Medulla oblongata (tissue), 1 donor: ENCODE data around the gene PDE4DIP.
"Not testable (repeated sequence)": the region's sequence is repeated elsewhere in the genome, so short reads cannot be mapped to it uniquely, and the experiment has no call there.

Experiments used
- DNase-seq: peaks from one replicate; pipeline ENCODE4 v3.0.0-alpha.2; 2015; ENCODE audit errors: extremely low spot score

Gene PDE4DIP

GRCh38 chr1:148975453-148975852, 131.2 kb downstream of the PDE4DIP start:
- not testable (repeated sequence) for DNase-seq

GRCh38 chr1:148975866-148976537, 131.8 kb downstream of the PDE4DIP start:
- DNase-seq = not testable (repeated sequence)

GRCh38 chr1:148977785-148978184, 133.6 kb downstream of the PDE4DIP start:
- not testable (repeated sequence) for DNase-seq

- DNase-seq = not testable (repeated sequence)
Measured at GRCh38 chr1:148989378-148989777, 145.2 kb downstream of the PDE4DIP start.

- not testable (repeated sequence) for DNase-seq
Measured at GRCh38 chr1:148990233-148990788, 146.1 kb downstream of the PDE4DIP start.

- not testable (repeated sequence) for DNase-seq
Measured at GRCh38 chr1:148991818-148992217, 147.6 kb downstream of the PDE4DIP start.

- not testable (repeated sequence) for DNase-seq
Measured at GRCh38 chr1:148992364-148992763, 148.1 kb downstream of the PDE4DIP start.

- DNase-seq = not testable (repeated sequence)
Measured at GRCh38 chr1:148996449-148997224, 152.4 kb downstream of the PDE4DIP start.

- not testable (repeated sequence) for DNase-seq
Measured at GRCh38 chr1:148997405-148997804, 153.2 kb downstream of the PDE4DIP start.

- DNase-seq = not testable (repeated sequence)
Measured at GRCh38 chr1:149002664-149003063, 158.4 kb downstream of the PDE4DIP start.

- DNase-seq = not testable (repeated sequence)
Measured at GRCh38 chr1:149008326-149008725, 164.1 kb downstream of the PDE4DIP start.

GRCh38 chr1:149008769-149009168, 164.5 kb downstream of the PDE4DIP start:
- DNase-seq = not testable (repeated sequence)

GRCh38 chr1:149009761-149010160, 165.5 kb downstream of the PDE4DIP start:
- DNase-seq = not testable (repeated sequence)

GRCh38 chr1:149012599-149012998, 168.4 kb downstream of the PDE4DIP start:
- DNase-seq = not testable (repeated sequence)

- DNase-seq = not testable (repeated sequence)
Measured at GRCh38 chr1:149013513-149013912, 169.3 kb downstream of the PDE4DIP start.

- not testable (repeated sequence) for DNase-seq
Measured at GRCh38 chr1:149015522-149015921, 171.3 kb downstream of the PDE4DIP start.

GRCh38 chr1:149016626-149017025, 172.4 kb downstream of the PDE4DIP start:
- not testable (repeated sequence) for DNase-seq

GRCh38 chr1:149018577-149018976, 174.3 kb downstream of the PDE4DIP start:
- DNase-seq = not testable (repeated sequence)

- DNase-seq = not testable (repeated sequence)
Measured at GRCh38 chr1:149024327-149024726, 180.1 kb downstream of the PDE4DIP start.

GRCh38 chr1:149033916-149034315, 189.7 kb downstream of the PDE4DIP start:
- DNase-seq = not testable (repeated sequence)

- DNase-seq = not testable (repeated sequence)
Measured at GRCh38 chr1:149043056-149043455, 198.8 kb downstream of the PDE4DIP start.

GRCh38 chr1:149064611-149065010, 220.4 kb downstream of the PDE4DIP start:
- DNase-seq = not testable (repeated sequence)
